ENCODE results near the gene ATP6V0C.

GRCh38 chr16:2492292-2492691 is 21.5 kb upstream of the ATP6V0C start:
- TF ChIP-seq, protein P1, sequence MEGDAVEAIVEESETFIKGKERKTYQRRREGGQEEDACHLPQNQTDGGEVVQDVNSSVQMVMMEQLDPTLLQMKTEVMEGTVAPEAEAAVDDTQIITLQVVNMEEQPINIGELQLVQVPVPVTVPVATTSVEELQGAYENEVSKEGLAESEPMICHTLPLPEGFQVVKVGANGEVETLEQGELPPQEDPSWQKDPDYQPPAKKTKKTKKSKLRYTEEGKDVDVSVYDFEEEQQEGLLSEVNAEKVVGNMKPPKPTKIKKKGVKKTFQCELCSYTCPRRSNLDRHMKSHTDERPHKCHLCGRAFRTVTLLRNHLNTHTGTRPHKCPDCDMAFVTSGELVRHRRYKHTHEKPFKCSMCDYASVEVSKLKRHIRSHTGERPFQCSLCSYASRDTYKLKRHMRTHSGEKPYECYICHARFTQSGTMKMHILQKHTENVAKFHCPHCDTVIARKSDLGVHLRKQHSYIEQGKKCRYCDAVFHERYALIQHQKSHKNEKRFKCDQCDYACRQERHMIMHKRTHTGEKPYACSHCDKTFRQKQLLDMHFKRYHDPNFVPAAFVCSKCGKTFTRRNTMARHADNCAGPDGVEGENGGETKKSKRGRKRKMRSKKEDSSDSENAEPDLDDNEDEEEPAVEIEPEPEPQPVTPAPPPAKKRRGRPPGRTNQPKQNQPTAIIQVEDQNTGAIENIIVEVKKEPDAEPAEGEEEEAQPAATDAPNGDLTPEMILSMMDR (IDR thresholded peaks at IDR 0.05), result no peak
- TF ChIP-seq POLR2A (IDR thresholded peaks at IDR 0.05) (no peak), EP300 (IDR thresholded peaks at IDR 0.05) (no peak), POLR2AphosphoS5 (IDR thresholded peaks at IDR 0.05) (no peak)
